Measurements from ENCODE around the gene PEX3.

The PEX3 gene

GRCh38 chr6:143539734-143540133 lies 89.1 kb downstream of the PEX3 start:
- DNase-seq = no peak

DNA sequence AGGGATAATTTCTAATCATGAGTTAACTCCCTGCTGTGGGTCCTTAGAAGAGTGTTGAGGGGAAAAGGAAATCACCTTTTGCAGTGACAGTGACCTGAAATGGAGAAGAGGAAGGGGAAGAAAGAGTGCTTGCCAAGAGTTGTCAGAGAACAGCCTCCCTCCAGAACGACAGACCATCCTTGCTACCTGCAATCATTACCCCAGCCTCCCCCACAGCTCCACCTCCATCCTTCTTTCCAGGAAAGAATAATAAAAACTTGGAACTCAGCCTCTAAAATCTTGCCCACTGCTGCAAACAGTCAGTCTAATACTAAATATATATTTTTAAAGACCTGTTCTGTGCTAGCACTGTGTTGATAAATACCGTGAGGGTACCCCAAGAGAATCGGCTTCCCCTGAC lies 89.6 kb downstream of the PEX3 start:
- no peak for DNase-seq
